ENCODE results near the gene KRT36. TPM values are rescaled to one million over a fixed set of nuclear protein-coding genes. Genes with fewer than 3 reads are reported as not detected.

KRT36 gene
- total RNA-seq, 1 experiment from 2014 or later = not detected

- Histone ChIP-seq H3K36me3 (ENCODE audit: low read depth, low read length) (peaks cover 10% of the 10 kb centered on the region; the same call in 1 of the 2 replicates), H3K27ac (ENCODE audit: low read length) (peak within 1 kb of the TSS; percentile 97), H3K79me2 (ENCODE audit: low read length) (no peaks in the 10 kb centered on the region), H3K4me3 (ENCODE audit: low read length) (peak within 1 kb of the TSS; percentile 22; the same call in 1 of the 2 replicates), H3K27me3 (ENCODE audit: low read length) (no peaks in the 10 kb centered on the region), H3K4me2 (ENCODE audit: low read length) (peak within 1 kb of the TSS; percentile 60), H3F3A (ENCODE audit: low read length, unreplicated experiment) (peaks cover 11% of the 10 kb centered on the region), H4K20me1 (ENCODE audit: low read length) (no peaks in the 10 kb centered on the region), H3K9me3 (ENCODE audit: low read length) (no peaks in the 10 kb centered on the region), H3K9ac (ENCODE audit: low read length) (peak within 1 kb of the TSS; percentile 83), H3K9me2 (replicated peaks; ENCODE audit: low read length) (no peaks in the 10 kb centered on the region), H3K4me1 (ENCODE audit: insufficient read depth, low read length) (peaks cover 64% of the 10 kb centered on the region), H2AFZ (ENCODE audit: low read length) (no peak within 1 kb of the TSS)
- ChIA-PET POLR2A (ENCODE audit: unreplicated experiment) (interaction anchor here (0.9 kb wide), 1 partner anchor 30 kb away, joined by 30 read pairs; no protein-coding TSS in a partner anchor), CTCF (interaction anchor here (0.6 to 1.8 kb wide), 2 partner anchors 30 to 34 kb away, joined by 8 to 19 read pairs; no protein-coding TSS in a partner anchor)
- ATAC-seq (peak; percentile 14), DNase-seq (peak; percentile 81)
- TF ChIP-seq, protein P1, sequence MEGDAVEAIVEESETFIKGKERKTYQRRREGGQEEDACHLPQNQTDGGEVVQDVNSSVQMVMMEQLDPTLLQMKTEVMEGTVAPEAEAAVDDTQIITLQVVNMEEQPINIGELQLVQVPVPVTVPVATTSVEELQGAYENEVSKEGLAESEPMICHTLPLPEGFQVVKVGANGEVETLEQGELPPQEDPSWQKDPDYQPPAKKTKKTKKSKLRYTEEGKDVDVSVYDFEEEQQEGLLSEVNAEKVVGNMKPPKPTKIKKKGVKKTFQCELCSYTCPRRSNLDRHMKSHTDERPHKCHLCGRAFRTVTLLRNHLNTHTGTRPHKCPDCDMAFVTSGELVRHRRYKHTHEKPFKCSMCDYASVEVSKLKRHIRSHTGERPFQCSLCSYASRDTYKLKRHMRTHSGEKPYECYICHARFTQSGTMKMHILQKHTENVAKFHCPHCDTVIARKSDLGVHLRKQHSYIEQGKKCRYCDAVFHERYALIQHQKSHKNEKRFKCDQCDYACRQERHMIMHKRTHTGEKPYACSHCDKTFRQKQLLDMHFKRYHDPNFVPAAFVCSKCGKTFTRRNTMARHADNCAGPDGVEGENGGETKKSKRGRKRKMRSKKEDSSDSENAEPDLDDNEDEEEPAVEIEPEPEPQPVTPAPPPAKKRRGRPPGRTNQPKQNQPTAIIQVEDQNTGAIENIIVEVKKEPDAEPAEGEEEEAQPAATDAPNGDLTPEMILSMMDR (conservative IDR thresholded peaks at IDR 0.05; ENCODE audit: low read depth, low read length) = peak; percentile 36; the same call in 1 of the 2 replicates
- no peak for TF ChIP-seq EZH2 (IDR thresholded peaks at IDR 0.05; ENCODE audit: low read length, unreplicated experiment)
- BruUV-seq (replicated peaks) = no TSS peak
- intact Hi-C loops (cut with micrococcal nuclease) = loop anchor here (2.0 to 10.0 kb wide), 2 partner anchors 616 to 714 kb away; no protein-coding TSS in a partner anchor
Measured at GRCh38 chr17:41518789-41519449, 29.2 kb upstream of the KRT36 start, which contains the start of gene KRT15. KRT15 (minus strand) TSS chr17:41518890; CDS start chr17:41518827, 63 bp downstream.

GRCh38 chr17:41518031-41518430 lies 28.3 kb upstream of the KRT36 start:
- no TSS peak for BruUV-seq (replicated peaks)
- intact Hi-C loops (cut with micrococcal nuclease) = loop anchor here (2.0 to 10.0 kb wide), 2 partner anchors 615 to 713 kb away; no protein-coding TSS in a partner anchor
- TF ChIP-seq, protein P1 (conservative IDR thresholded peaks at IDR 0.05; ENCODE audit: low read depth, low read length) = no peak
- TF ChIP-seq EZH2phosphoT487 (IDR thresholded peaks at IDR 0.05; ENCODE audit: borderline replicate concordance, low read length) (no peak), EZH2 (IDR thresholded peaks at IDR 0.05; ENCODE audit: low read length, unreplicated experiment) (no peak)
- no peak for ATAC-seq
- ChIA-PET POLR2A (ENCODE audit: unreplicated experiment) (interaction anchor here (0.6 kb wide), 1 partner anchor 18 kb away, joined by 9 read pairs; no protein-coding TSS in a partner anchor), CTCF (interaction anchor here (0.6 to 1.8 kb wide), 2 partner anchors 15 to 31 kb away, joined by 3 to 8 read pairs; no protein-coding TSS in a partner anchor)
- H4K20me1 ChIP-seq (ENCODE audit: low read length) = no peaks in the 10 kb centered on the region
- peaks cover 7% of the 10 kb centered on the region for H3F3A ChIP-seq (ENCODE audit: low read length, unreplicated experiment)
- H3K79me2 ChIP-seq (ENCODE audit: low read length) = no peaks in the 10 kb centered on the region
- no peaks in the 10 kb centered on the region for H3K9me3 ChIP-seq (ENCODE audit: low read length)
- H3K4me3 ChIP-seq (ENCODE audit: low read length) = 0 out of 2 replicates have a peak overlapping the region, but pooled peaks have one; percentile 18
- no peaks in the 10 kb centered on the region for H3K9me2 ChIP-seq (replicated peaks; ENCODE audit: low read length)
- H3K27me3 ChIP-seq (ENCODE audit: low read length) = no peaks in the 10 kb centered on the region
- DNase-seq = no peak
- H2AFZ ChIP-seq (ENCODE audit: low read length) = no peak overlapping the region
- H3K36me3 ChIP-seq (ENCODE audit: low read depth, low read length) = peaks cover 8% of the 10 kb centered on the region; the same call in 1 of the 2 replicates
- peak overlapping the region; percentile 47 for H3K4me2 ChIP-seq (ENCODE audit: low read length)
- H3K27ac ChIP-seq (ENCODE audit: low read length) = peak overlapping the region; percentile 97; the same call in 1 of the 2 replicates
- H3K4me1 ChIP-seq (ENCODE audit: insufficient read depth, low read length) = peaks cover 55% of the 10 kb centered on the region
- H3K9ac ChIP-seq (ENCODE audit: low read length) = no peak overlapping the region
